ENCODE results near the gene C6orf163. TPM values are rescaled to one million over a fixed set of nuclear protein-coding genes. Genes with fewer than 3 reads are reported as not detected.

The C6orf163 gene
- total and polyA plus RNA-seq, 10 of the 15 experiments (the other 5 are each of a cell fraction or from before 2014, with no cell fraction given) = 0.56 to 3.7 (median 1.2) TPM

DNA sequence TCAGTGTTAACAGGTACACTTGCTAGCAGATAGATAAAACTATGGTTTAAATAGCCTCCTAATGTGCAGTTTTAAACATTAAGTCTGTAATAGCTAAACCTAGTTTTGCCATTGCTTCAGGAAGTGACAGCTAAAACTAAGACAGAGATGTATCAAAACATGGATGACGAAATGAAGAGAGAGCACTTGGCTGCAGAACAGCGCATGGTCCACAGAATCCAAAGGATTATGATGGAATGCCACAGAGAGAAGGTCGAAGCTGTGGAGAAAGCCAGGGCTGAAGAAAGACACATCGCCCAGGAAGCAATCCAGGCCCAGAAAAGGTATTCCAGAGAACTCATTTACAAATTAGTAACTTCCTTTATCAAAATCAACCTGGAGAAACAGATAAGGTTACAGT is 11.6 kb downstream of the C6orf163 start:
- ChIA-PET POLR2A (interaction anchor here (0.6 kb wide), 1 partner anchor 200 kb away, joined by 3 read pairs; no protein-coding TSS in a partner anchor), SMC1A (ENCODE audit: uncharacterized antibody, unreplicated experiment) (interaction anchor here (1.8 kb wide), 1 partner anchor 10 kb away, joined by 5 read pairs; no protein-coding TSS in a partner anchor), CTCF (interaction anchor here (0.6 kb wide), 1 partner anchor 20 kb away, joined by 3 read pairs; no protein-coding TSS in a partner anchor), RAD21 (ENCODE audit: unreplicated experiment) (no interaction called here)
- Histone ChIP-seq H2AFZ (ENCODE audit: control insufficient read depth, low read depth, low read length) (no peak overlapping the region), H3K9ac (ENCODE audit: control insufficient read depth, insufficient read depth, low read length) (no peak overlapping the region), H3K4me2 (ENCODE audit: control insufficient read depth, insufficient read depth) (no peak overlapping the region), H4K20me1 (ENCODE audit: control insufficient read depth, insufficient read depth) (no peaks in the 10 kb centered on the region), H3K27me3 (replicated peaks in 1 of 2; ENCODE audit: control insufficient read depth in 2 of 2, insufficient read depth in 2 of 2, low read length in 1 of 2) (no peaks in the 10 kb centered on the region), H3K4me1 (ENCODE audit: control insufficient read depth, insufficient read depth, low read length) (no peaks in the 10 kb centered on the region), H3K4me3 (no peak overlapping the region), H3K9me3 (replicated peaks; ENCODE audit: control insufficient read depth, insufficient read depth, low read length) (no peaks in the 10 kb centered on the region), H3K79me2 (ENCODE audit: control insufficient read depth, insufficient read depth, low read length) (no peaks in the 10 kb centered on the region), H3K27ac (ENCODE audit: control insufficient read depth, insufficient read depth) (no peak overlapping the region), H3K36me3 (ENCODE audit: control insufficient read depth in 2 of 2, insufficient read depth in 2 of 2, low read length in 1 of 2) (no peaks in the 10 kb centered on the region)
- in situ Hi-C loops (cut with MboI) (no loop called here), intact Hi-C loops (cut with micrococcal nuclease; ENCODE audit: unreplicated experiment) (no loop called here)
- WGBS (ENCODE audit: insufficient coverage, insufficient replicate concordance, low lambda C conversion rate, missing lambda C conversion rate) = 84% methylated on average over 4 of the region's 4 CpGs
- TF ChIP-seq ZNF217 (IDR thresholded peaks at IDR 0.05) = no peak
- no peak for ATAC-seq
- no peak for FAIRE-seq
- no peak for DNase-seq (ENCODE audit: low read depth, low spot score)
- no TSS peak for BruUV-seq (replicated peaks)

DNA sequence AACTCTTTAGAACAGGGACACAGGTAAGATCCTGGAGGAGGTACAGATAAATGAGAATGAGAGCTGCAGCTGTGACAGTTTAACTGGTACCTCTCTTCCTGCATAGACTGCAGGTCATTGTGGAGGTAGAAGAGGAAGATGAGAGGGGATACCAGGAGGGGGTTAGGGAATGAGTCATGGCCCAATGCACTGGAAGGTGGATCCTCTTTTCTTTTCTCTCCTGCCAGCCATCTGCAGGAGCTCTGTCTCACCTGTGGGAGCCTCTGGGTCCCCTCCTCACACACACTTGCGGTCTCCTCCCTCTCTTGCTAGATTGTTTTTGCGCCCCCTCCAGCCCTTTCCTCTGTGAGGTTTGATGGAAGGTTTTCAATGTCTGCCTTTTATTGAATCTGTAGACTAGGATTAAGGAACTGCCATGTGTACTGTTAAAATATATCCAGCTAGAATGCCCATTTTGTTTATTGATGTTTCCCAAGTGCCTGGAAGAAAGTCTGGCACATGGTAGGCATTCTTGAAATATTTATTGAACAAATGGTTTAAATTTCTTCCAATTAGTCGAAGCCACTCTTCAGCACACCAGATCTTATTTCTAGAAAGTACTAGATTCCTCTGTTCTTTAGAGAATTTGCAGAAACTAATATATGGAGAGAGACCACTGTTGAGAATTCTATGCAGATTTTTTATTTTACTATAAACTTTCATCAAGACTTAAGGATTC is 13.0 kb downstream of the C6orf163 start:
- ChIA-PET SMC1A (ENCODE audit: uncharacterized antibody, unreplicated experiment) (interaction anchor here (1.8 kb wide), 1 partner anchor 11 kb away, joined by 5 read pairs; no protein-coding TSS in a partner anchor), POLR2A (no interaction called here), RAD21 (ENCODE audit: unreplicated experiment) (no interaction called here), CTCF (interaction anchor here (1.3 kb wide), 1 partner anchor 279 kb away, joined by 4 read pairs; no protein-coding TSS in a partner anchor)
- no peaks in the 10 kb centered on the region for H3K36me3 ChIP-seq (ENCODE audit: control insufficient read depth in 2 of 2, insufficient read depth in 2 of 2, low read length in 1 of 2)
- H4K20me1 ChIP-seq (ENCODE audit: control insufficient read depth, insufficient read depth) = no peaks in the 10 kb centered on the region
- in situ Hi-C loops (cut with MboI) = no loop called here
- ATAC-seq = no peak
- H3K27me3 ChIP-seq (replicated peaks in 1 of 2; ENCODE audit: control insufficient read depth in 2 of 2, insufficient read depth in 2 of 2, low read length in 1 of 2) = no peaks in the 10 kb centered on the region
- no TSS peak for BruUV-seq (replicated peaks)
- no peak for TF ChIP-seq TCF12 (IDR thresholded peaks at IDR 0.05; ENCODE audit: low read depth, low read length)
- WGBS (ENCODE audit: insufficient coverage, insufficient replicate concordance, low lambda C conversion rate, missing lambda C conversion rate) = 98% methylated on average over 3 of the region's 3 CpGs
- no peak overlapping the region for H3K4me2 ChIP-seq (ENCODE audit: control insufficient read depth, insufficient read depth)
- H3K9ac ChIP-seq (ENCODE audit: control insufficient read depth, insufficient read depth, low read length) = no peak overlapping the region
- no peak overlapping the region for H3K4me3 ChIP-seq
- no peak overlapping the region for H2AFZ ChIP-seq (ENCODE audit: control insufficient read depth, low read depth, low read length)
- no peaks in the 10 kb centered on the region for H3K4me1 ChIP-seq (ENCODE audit: control insufficient read depth, insufficient read depth, low read length)
- H3K27ac ChIP-seq (ENCODE audit: control insufficient read depth, insufficient read depth) = no peak overlapping the region
- DNase-seq (ENCODE audit: low read depth, low spot score) = no peak
- no peak for FAIRE-seq
- no peaks in the 10 kb centered on the region for H3K9me3 ChIP-seq (replicated peaks; ENCODE audit: control insufficient read depth, insufficient read depth, low read length)
- intact Hi-C loops (cut with micrococcal nuclease; ENCODE audit: unreplicated experiment) = no loop called here
- no peaks in the 10 kb centered on the region for H3K79me2 ChIP-seq (ENCODE audit: control insufficient read depth, insufficient read depth, low read length)
